Measurements from ENCODE around the gene VSIR.

The VSIR gene

GRCh38 chr10:71727105-71727737, 46.1 kb downstream of the VSIR start:
- no peak for DNase-seq

GRCh38 chr10:71726580-71727104, 46.7 kb downstream of the VSIR start:
- DNase-seq: no peak

- no peak for DNase-seq
Observed at GRCh38 chr10:71725998-71726579, 47.2 kb downstream of the VSIR start.

DNA sequence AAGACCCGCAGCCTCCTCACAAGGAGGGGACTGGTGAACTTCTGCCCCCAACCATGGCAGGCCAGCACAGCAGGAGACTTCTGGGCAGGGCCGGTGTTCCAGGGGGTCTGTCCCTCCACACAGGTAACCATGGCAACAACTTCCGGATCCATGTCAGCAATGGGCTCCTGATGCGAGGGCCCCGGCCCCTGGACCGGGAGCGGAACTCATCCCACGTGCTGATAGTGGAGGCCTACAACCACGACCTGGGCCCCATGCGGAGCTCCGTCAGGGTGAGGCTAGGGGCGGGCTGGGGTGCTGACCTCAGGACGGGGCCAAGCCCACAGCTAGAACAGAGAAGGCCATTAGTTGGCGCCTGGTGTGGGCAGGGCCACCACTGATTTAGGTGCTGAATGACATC, 48.1 kb downstream of the VSIR start:
- DNase-seq: no peak

DNA sequence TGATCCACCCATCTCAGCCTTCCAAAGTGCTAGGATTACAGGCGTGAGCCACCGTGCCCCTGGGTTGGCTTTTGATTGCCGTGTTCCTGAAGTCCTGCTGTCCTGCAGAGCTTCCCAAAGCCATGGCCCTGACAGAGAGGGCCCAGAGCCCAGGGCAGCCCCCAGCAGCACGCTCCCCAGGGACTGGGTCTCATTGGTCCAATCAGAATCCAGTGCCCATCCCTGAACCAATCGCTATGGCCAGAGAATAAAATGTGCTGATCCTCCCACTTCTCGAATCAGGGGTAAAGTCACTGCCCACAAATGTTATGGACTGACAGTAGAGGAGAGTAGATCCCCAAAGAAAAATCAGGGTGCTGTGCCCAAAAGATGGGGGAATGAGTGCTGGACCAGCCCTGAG, 48.8 kb downstream of the VSIR start:
- DNase-seq: no peak

- DNase-seq: no peak
Observed at GRCh38 chr10:71723311-71723710, 50.0 kb downstream of the VSIR start.

- DNase-seq: no peak
Observed at GRCh38 chr10:71722849-71723248, 50.5 kb downstream of the VSIR start.

- no peak for DNase-seq
Observed at GRCh38 chr10:71721313-71721712, 52.0 kb downstream of the VSIR start.

GRCh38 chr10:71720288-71720687, 53.0 kb downstream of the VSIR start:
- no peak for DNase-seq

GRCh38 chr10:71719464-71720201, 53.7 kb downstream of the VSIR start, which contains the start of gene C10orf105:
Gene C10orf105 (minus strand): TSS chr10:71719778. CDS start chr10:71716337, 3,441 bp downstream.
- DNase-seq: no peak

DNA sequence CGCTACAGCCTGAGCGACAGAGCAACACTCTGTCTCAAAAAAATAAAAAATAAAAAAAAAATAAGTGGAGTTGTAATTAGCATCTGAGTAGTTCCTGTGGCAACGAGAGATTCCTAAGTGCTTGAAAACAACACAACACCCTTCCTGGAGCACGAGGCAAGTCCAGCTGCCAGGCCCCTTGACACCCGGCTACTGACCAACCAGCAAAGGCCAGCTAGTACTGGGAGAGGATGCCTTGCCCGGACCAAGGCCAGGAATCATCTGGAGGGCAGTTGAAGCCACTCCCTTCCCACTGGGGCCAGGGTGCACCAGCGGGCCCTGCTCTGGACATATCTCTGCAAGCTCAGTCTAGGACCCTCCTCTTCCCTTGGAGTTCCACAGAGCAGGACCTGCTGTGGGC, 54.3 kb downstream of the VSIR start:
- no peak for DNase-seq

- no peak for DNase-seq
Observed at GRCh38 chr10:71718165-71718698, 55.1 kb downstream of the VSIR start.

GRCh38 chr10:71717551-71717951, 55.8 kb downstream of the VSIR start:
- DNase-seq: no peak

GRCh38 chr10:71717056-71717455, 56.3 kb downstream of the VSIR start:
- no peak for DNase-seq

GRCh38 chr10:71716426-71716825, 56.9 kb downstream of the VSIR start:
- DNase-seq: no peak

DNA sequence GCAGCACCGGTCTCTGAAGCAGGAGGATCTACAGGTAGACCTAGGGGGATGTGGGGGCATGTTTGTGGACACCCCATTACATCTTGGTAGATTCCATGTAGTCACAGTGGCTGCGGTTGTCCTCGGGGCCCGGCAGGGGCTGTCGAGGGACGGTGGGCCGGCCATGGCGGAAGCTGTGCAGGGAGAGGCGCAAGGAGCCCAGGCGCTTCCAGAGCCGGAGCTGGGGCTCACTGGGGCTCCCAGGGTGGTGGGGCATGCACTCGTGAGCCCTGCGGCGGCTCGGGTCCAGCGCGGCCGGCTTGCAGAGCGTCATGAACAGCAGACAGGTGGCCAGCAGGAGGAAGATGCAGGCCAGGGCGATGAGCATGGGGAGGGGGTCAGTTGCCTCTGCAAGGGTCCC, 57.5 kb downstream of the VSIR start:
- DNase-seq: no peak

DNA sequence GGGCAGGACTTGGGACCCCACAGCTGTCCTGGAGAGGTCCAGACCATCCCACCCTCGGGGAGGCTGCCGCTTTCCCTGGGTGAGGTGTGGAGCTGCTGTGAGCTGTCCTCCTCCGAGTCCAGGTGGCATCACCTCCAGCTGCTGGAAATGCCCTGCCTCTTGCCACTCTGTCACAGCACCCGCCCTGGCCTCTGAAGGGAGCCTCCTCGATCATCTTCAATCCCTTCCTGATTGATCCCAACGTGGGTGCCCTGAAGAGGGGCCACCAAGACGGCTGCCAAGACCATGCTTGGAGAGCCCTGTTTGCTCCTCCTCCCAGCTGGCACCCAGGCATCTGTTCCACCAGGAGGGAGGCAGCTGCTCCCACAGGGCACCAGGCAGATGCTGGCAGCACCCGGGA, 58.3 kb downstream of the VSIR start:
- DNase-seq: no peak

DNA sequence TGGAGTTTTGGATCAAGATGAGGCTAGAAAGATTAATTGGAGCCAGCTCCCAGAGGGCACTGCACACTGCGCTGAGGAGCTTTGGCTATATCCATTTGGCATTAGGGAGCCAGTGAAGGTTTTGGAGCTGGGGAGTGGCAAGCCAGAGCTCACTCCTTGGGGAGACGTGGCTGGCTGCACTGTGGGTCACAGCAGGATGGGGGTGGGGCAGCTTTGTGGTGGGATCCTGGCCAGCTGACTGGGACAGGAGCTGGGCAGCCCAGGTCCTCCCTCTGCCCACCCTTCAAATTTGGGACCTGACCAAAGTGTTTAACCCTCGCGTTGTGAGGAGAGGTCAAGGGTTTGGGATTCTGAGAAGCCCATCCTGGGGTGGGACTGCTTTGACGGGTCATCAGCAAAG, 58.7 kb downstream of the VSIR start:
- DNase-seq: no peak

GRCh38 chr10:71714031-71714410, 59.3 kb downstream of the VSIR start:
- DNase-seq: no peak

DNA sequence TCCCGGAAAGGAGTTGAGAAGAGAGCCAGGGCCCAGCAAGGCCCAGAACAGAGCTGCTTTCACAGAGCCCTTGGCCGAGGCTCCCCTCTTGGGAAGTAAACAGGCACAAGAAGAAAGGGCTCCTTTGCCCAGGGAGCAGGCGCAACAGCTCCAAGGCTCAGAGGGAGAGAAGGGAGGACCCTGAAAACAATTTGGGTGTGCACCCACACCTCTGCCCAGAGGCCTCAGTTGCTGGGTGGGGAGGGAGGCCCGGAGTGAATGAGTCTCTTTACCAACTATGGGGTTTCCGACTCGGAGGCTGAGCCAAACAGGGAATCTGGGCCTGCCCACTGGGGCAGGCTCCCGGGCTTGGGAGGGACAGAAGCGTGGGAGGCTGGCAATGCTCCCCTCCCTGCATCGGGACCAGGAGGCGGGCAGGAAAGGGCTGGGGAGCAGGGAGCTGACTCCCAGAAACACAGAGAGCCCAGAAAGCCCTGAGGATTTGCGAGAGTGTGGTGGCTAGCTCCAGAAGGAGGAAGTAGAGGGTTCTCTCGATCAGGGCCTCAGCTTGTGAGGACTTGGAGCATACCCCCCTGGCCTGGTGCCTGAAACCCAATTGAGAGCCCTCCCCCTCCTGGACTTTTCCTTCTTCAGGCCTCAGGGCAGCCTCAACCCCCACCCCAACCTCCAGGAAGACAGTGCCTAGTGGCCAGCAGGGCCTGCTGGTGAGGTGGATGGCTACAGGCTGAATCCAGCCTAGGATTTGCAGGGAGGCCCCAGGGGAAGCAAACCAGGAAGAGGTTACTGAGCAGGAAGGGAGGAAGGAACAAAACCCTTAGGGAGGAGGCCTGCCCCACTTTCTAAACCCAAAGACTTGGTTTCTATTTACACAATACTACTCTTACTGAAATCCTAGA, 59.9 kb downstream of the VSIR start:
- DNase-seq: no peak

- no peak for DNase-seq
Observed at GRCh38 chr10:71712572-71713134, 60.7 kb downstream of the VSIR start.

DNA sequence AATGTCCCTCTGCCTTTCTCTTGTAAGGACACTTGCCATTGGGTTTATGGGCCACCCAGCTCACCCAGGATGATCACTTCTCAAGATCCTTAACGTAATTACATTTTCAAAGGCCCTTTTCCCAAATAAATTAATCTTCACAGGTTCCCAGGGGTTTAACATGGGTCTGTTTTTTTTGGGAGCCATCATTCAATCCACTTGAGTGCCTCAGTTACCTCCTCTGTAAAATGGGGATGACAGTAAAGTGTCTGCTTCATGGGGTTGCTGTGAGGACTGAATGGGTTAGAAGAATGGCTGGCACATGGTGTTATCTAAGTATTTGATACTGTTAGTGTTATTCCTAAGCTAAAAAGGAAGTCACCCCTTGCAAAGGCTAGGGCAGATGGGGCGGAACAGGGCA, 61.1 kb downstream of the VSIR start:
- DNase-seq: no peak
